CD4-positive, alpha-beta T cell treated with Interleukin-6 at 100 ng/mL for 8 hours (primary cell): Measurements from ENCODE around the gene FAAP100.
"Not testable (repeated sequence)": the region's sequence is repeated elsewhere in the genome, so short reads cannot be mapped to it uniquely, and the experiment has no call there.

ENCODE experiments used
- DNase-seq: peaks from one replicate; pipeline ENCODE4 v3.0.0-alpha.2; 2020; ENCODE audit warnings: mixed read lengths, low spot score

Gene FAAP100

GRCh38 chr17:81552244-81553017 is at the start of gene FAAP100:
Gene FAAP100 (minus strand): TSS chr17:81552353. CDS start chr17:81552330, 23 bp downstream.
- peak; percentile 72 for DNase-seq

GRCh38 chr17:81601525-81602120 is 49.5 kb upstream of the FAAP100 start:
- DNase-seq: peak; percentile 62

- no peak for DNase-seq
Observed at GRCh38 chr17:81599719-81600486, 47.8 kb upstream of the FAAP100 start.

GRCh38 chr17:81593105-81593871 is 41.1 kb upstream of the FAAP100 start:
- DNase-seq: no peak

GRCh38 chr17:81591971-81592370 is 39.8 kb upstream of the FAAP100 start:
- no peak for DNase-seq

GRCh38 chr17:81590121-81590520 is 38.0 kb upstream of the FAAP100 start:
- DNase-seq: no peak

GRCh38 chr17:81589612-81590011 is 37.5 kb upstream of the FAAP100 start:
- no peak for DNase-seq

- DNase-seq: no peak
Observed at GRCh38 chr17:81586096-81586495, 33.9 kb upstream of the FAAP100 start.

- DNase-seq: not testable (repeated sequence)
Observed at GRCh38 chr17:81584771-81585170, 32.6 kb upstream of the FAAP100 start.

GRCh38 chr17:81583589-81584342 is 31.6 kb upstream of the FAAP100 start:
- DNase-seq: no peak

GRCh38 chr17:81582749-81583148 is 30.6 kb upstream of the FAAP100 start:
- no peak for DNase-seq

- no peak for DNase-seq
Observed at GRCh38 chr17:81582341-81582740, 30.2 kb upstream of the FAAP100 start.

- DNase-seq: no peak
Observed at GRCh38 chr17:81581758-81582157, 29.6 kb upstream of the FAAP100 start.

GRCh38 chr17:81580481-81580880 is 28.3 kb upstream of the FAAP100 start:
- no peak for DNase-seq

- DNase-seq: no peak
Observed at GRCh38 chr17:81579821-81580321, 27.7 kb upstream of the FAAP100 start.

- DNase-seq: no peak
Observed at GRCh38 chr17:81579298-81579697, 27.1 kb upstream of the FAAP100 start.

- DNase-seq: no peak
Observed at GRCh38 chr17:81578561-81579225, 26.5 kb upstream of the FAAP100 start.

- no peak for DNase-seq
Observed at GRCh38 chr17:81578038-81578441, 25.9 kb upstream of the FAAP100 start.

GRCh38 chr17:81577278-81578000 is 25.3 kb upstream of the FAAP100 start:
- DNase-seq: no peak
